ENCODE results near the gene MTSS2. TPM values are rescaled to one million over a fixed set of nuclear protein-coding genes. Genes with fewer than 3 reads are reported as not detected.
A peak's percentile ranks its signal among the peaks of the same experiment; 100 is the strongest.

The MTSS2 gene, protein sequence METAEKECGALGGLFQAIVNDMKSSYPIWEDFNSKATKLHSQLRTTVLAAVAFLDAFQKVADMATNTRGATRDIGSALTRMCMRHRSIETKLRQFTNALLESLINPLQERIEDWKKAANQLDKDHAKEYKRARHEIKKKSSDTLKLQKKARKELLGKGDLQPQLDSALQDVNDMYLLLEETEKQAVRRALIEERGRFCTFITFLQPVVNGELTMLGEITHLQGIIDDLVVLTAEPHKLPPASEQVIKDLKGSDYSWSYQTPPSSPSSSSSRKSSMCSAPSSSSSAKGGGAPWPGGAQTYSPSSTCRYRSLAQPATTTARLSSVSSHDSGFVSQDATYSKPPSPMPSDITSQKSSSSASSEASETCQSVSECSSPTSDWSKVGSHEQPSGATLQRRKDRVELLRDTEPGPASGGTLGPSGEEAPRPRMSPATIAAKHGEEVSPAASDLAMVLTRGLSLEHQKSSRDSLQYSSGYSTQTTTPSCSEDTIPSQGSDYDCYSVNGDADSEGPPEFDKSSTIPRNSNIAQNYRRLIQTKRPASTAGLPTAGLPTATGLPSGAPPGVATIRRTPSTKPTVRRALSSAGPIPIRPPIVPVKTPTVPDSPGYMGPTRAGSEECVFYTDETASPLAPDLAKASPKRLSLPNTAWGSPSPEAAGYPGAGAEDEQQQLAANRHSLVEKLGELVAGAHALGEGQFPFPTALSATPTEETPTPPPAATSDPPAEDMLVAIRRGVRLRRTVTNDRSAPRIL
- total RNA-seq (2022) (45.5 and 64.1 TPM in 2 replicates), Bru-seq, nascent RNA (percentile 68 among the genes with signal in this experiment), BruChase-seq, experiment 1, labeled RNA remaining after a 2-hour chase (percentile 81 among the genes with signal in this experiment), BruChase-seq, experiment 2, labeled RNA remaining after a 6-hour chase (percentile 85 among the genes with signal in this experiment)
- long read RNA-seq, partial matches to known transcripts: 2 of 3 reads
- long read RNA-seq, other reads (novel, unspliced or antisense): 1 of 3 reads

GRCh38 chr16:70685938-70686375 lies at the start of gene MTSS2:
TSS of gene MTSS2 (minus strand) at chr16:70686053. CDS start at chr16:70685791, 262 bp downstream.
- Mint-ChIP-seq H3K27ac (ENCODE audit: unreplicated experiment) (peak within 1 kb of the TSS; percentile 69), H3K4me3 (ENCODE audit: unreplicated experiment) (peak within 1 kb of the TSS; percentile 76), H3K4me1 (ENCODE audit: low read depth, unreplicated experiment) (peaks cover 29% of the 10 kb centered on the region), H3K36me3 (ENCODE audit: insufficient read depth, unreplicated experiment) (peaks cover 24% of the 10 kb centered on the region), H3K27me3 (ENCODE audit: insufficient read depth, unreplicated experiment) (no peaks in the 10 kb centered on the region), H3K9me3 (ENCODE audit: unreplicated experiment) (no peaks in the 10 kb centered on the region)
- CTCF ChIA-PET: no interaction called here
- Histone ChIP-seq H3K4me3 (ENCODE audit: low read depth, low read length) (peak within 1 kb of the TSS; percentile 95), H3K36me3 (ENCODE audit: control insufficient read depth, insufficient read depth, low read length) (peaks cover 2% of the 10 kb centered on the region; the same call in 1 of the 2 replicates), H3K4me1 (peaks cover 39% of the 10 kb centered on the region), H3K27me3 (replicated peaks; ENCODE audit: control insufficient read depth, insufficient read depth, low read length) (no peaks in the 10 kb centered on the region), H3K9me3 (no peaks in the 10 kb centered on the region)
- BruUV-seq (replicated peaks): no TSS peak
- POLR2A ChIA-PET: no interaction called here
- DNase-seq: peak; percentile 80 to 87
- intact Hi-C loops (cut with micrococcal nuclease; ENCODE audit: unreplicated experiment): loop anchor here (1.0 kb wide), 1 partner anchor 8 kb away; no protein-coding TSS in a partner anchor
- no peak for TF ChIP-seq CTCF (IDR thresholded peaks at IDR 0.05; ENCODE audit: insufficient read depth in 1 of 2, low read depth in 1 of 2, low read length in 1 of 2, severe bottlenecking in 1 of 2, unreplicated experiment in 1 of 2)

DNA sequence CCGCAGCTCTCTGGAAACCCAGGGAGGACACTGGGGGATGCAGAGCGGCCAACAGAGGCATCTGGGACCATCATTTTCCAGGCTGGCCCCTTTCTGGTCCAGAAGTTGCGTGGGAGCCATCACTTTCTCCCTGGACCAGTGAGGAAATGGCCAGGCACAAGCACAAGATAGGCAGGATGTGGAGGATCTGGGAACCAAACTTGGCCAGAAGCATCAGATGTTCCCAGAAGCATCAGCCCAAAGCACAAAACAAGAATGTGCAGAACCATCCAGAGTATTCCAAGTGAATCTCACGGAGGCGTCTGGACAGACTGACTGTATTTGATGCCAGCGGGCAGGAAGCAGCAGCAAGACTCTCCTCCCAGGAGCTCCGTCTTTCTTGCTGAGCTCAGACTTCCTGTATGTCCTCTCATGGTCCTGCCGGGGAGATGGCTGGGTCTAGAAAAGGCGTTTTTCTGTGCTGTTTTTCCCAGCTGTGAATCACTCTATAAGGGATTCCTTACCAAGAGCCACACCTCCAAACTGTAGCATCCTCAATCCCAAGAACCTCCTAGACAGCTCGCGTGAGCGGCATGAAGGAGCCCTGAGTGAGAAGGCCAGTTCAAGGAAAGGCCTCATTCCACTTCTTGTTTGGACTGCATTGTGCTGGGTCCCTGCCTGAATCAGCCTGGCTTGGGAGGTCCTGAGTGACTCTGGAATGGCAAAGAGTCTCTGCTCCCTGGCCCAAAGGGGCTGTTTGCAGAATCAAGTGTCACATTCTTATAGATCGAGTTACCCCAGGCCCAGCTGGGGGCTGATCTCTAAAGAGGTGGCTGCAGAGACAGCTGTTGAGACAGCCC lies 49.5 kb upstream of the MTSS2 start:
- Histone ChIP-seq H3K9me3 (no peaks in the 10 kb centered on the region), H3K36me3 (ENCODE audit: control insufficient read depth, insufficient read depth, low read length) (no peaks in the 10 kb centered on the region; the same call in 1 of the 2 replicates), H3K4me3 (ENCODE audit: low read depth, low read length) (no peak overlapping the region), H3K27me3 (replicated peaks; ENCODE audit: control insufficient read depth, insufficient read depth, low read length) (no peaks in the 10 kb centered on the region), H3K4me1 (no peaks in the 10 kb centered on the region)
- no peak for TF ChIP-seq CTCF (IDR thresholded peaks at IDR 0.05; ENCODE audit: insufficient read depth in 1 of 2, low read depth in 1 of 2, low read length in 1 of 2, severe bottlenecking in 1 of 2, unreplicated experiment in 1 of 2)
- no peak overlapping the region for H3K27ac Mint-ChIP-seq (ENCODE audit: unreplicated experiment)
- DNase-seq: no peak
- no peak overlapping the region for H3K4me3 Mint-ChIP-seq (ENCODE audit: unreplicated experiment)
- no peaks in the 10 kb centered on the region for H3K4me1 Mint-ChIP-seq (ENCODE audit: low read depth, unreplicated experiment)
- H3K9me3 Mint-ChIP-seq (ENCODE audit: unreplicated experiment): peaks cover 10% of the 10 kb centered on the region
- H3K27me3 Mint-ChIP-seq (ENCODE audit: insufficient read depth, unreplicated experiment): no peaks in the 10 kb centered on the region
- intact Hi-C loops (cut with micrococcal nuclease; ENCODE audit: unreplicated experiment): no loop called here
- POLR2A ChIA-PET: no interaction called here
- peaks cover 26% of the 10 kb centered on the region for H3K36me3 Mint-ChIP-seq (ENCODE audit: insufficient read depth, unreplicated experiment)
- CTCF ChIA-PET: no interaction called here
- no TSS peak for BruUV-seq (replicated peaks)

Measured in Caco-2 (cell line).